SHP77 (cell line): ENCODE results near the gene NINL.
"Not testable (repeated sequence)": the region's sequence is repeated elsewhere in the genome, so short reads cannot be mapped to it uniquely, and the experiment has no call there.

ENCODE experiments used
- DNase-seq, 2 experiments: peaks; one replicate each; lab custom pipeline; 2025; lab: John Stamatoyannopoulos, UW

The NINL gene

GRCh38 chr20:25592135-25592852 is 7.0 kb upstream of the NINL start:
- DNase-seq: no peak

GRCh38 chr20:25590778-25591177 is 5.4 kb upstream of the NINL start:
- DNase-seq: not testable (repeated sequence)

GRCh38 chr20:25588491-25588890 is 3.2 kb upstream of the NINL start:
- DNase-seq: no peak

DNA sequence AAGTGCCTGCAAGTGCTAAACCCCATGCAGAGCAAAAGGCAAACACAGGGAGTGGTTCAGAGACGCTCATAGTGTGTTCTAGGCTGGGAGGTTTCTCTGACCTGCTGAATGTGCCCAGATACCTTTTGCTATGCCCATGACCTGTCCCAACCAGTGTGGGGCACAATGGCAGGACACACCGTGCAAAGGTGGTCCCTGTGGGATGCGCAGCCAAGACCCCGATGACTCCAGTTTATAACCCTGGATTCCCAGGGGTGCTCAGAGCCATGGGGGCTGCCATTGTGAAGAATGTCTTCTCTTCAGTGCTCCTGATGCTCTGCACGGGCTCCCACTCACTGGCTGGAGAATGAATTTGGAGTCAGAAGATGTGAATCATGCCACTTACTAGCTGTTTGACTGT is 2.2 kb upstream of the NINL start:
- no peak for DNase-seq

- no peak for DNase-seq
Measured at GRCh38 chr20:25586877-25587276, 1.5 kb upstream of the NINL start.

- not testable (repeated sequence) for DNase-seq
Measured at GRCh38 chr20:25583607-25584006, 1.7 kb downstream of the NINL start.

DNA sequence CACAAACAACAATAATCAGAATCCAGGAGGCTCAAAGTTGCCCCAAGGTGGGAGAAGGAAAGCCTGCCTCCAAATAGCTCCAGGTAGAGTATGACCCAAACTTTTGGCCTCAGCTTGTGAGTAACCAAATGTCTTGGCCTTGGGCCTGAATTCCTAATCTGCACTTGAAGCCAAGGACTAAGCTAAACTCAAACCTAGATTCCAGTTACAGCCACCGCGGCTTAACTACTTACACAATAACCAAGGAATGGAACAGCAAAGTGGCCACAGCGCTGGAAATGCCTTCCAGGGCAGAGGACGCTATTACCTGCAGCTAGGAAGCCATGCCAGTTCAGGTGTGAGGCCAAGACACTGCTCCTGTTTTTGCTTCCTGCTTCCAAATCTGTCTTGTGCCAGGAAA is 4.6 kb downstream of the NINL start:
- no peak for DNase-seq

- DNase-seq: no peak
Measured at GRCh38 chr20:25579081-25579770, 6.1 kb downstream of the NINL start.

- DNase-seq: no peak
Measured at GRCh38 chr20:25576783-25577530, 8.4 kb downstream of the NINL start.

DNA sequence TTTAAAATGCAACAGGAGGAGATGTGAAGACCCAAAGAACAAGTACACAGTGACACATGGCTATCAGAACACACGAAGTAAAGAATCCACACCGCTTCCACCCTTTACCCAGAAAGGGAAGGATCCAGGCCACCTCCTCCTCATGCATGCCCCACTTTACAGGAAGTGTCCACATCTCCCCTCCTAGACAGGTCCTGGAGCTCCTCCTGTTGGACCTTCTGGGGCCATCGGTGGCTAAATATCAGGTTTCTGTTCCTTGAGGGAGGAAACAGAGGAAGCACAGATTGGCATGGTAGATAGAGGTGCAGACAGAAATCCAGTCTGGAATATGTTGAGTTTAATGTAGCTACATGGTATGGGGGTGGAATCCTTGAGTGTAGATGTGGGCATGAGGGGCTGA is 10.9 kb downstream of the NINL start:
- no peak for DNase-seq

DNA sequence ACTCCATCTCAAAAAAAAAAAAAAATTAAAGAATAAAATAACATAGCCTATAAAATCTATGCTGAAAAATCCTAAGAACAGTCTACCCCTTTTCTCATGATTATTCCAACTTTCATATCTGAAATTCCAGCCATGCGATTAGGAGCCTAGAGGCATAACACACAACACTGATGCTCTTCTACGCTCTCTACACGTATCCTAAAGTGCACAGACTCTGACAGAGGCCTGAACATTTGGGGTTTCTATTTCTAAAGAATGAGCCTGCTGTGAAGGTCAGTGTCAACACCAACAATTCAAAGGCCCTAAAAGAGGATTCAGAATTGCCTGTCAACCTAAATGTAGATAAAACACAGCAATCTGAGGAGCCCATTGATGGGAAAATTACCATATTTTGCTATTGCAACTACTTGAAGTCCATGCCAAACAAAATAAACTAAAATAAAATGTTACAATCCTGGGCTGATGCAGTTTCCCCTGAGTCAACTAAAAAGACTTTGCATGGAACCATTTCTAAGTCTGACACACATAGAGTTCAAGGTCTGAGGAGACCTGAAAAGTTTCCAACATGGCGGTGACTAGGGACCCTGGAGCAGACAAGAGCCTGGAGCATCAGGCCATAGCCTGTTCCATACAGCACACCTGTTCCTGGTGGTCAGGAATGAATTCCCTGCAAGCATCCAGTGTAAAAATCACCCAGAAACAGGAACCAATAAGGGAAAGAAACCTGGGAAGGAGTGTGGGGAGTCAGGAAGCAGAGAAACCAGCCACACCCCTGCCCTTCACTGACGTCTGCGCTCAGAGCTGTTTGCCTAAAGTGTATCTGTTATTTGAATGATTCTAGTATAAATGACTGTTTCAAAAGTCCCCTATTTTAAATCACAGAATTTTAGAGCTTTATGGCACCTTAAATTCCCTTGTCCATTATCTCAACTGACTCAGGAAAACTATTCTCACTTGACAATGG is 11.8 kb downstream of the NINL start:
- DNase-seq: no peak

- peak; percentile 33 to 55 for DNase-seq
Measured at GRCh38 chr20:25571817-25572216, 13.5 kb downstream of the NINL start.

DNA sequence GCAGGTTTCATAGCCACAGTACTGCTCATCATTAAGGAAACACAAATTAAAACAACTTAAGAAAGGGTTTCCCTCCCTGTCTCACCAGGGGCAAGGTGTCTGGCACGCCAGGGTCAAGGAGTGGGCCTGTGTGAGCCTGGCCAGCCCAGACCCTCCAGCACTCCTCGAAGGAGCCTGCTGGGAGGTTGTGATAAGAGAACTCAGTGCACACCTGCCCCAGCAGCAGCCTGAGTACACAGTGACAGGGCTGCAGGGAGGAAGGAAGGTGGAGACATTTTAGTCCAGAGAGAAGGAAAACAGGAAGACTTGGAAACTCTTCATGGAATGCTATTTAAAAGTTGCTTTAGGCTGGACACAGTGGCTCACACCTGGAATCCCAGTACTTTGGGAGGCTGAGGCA is 14.1 kb downstream of the NINL start:
- no peak for DNase-seq

DNA sequence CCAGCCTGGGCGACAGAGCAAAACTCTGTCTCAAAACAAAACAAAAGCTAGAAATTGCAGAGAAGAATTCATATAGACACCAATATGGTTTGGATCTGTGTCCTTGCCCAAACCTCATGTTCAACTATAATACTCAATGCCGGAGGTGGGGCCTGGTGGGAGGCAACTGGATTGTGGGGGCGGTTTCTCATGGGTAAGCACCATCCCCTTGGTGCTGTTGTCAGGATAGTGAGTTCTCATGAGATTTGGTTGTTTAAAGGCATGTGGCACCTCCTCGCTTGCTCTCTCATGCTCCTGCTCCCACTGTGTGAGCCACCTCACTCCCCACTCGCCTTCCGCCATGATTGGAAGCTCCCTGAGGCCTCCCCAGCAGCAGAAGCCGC is 15.2 kb downstream of the NINL start:
- no peak for DNase-seq

DNA sequence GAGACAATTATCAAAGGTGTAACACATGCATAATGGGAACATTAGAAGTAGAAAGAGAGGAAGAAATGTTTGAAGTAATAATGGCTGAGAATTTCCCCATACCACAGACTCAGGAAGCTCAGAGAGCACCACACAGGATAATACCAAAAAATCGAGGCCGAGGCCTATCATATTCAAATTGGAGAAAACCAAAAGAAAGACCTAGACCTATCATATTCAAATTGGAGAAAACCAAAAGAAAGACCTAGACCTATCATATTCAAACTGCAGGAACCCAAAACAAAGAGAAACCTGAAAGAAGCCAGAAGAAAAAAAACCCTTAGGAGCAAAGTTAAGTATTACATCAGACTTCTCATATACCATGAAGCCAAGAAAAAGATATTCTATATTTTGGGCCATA is 18.0 kb downstream of the NINL start:
- no peak for DNase-seq

DNA sequence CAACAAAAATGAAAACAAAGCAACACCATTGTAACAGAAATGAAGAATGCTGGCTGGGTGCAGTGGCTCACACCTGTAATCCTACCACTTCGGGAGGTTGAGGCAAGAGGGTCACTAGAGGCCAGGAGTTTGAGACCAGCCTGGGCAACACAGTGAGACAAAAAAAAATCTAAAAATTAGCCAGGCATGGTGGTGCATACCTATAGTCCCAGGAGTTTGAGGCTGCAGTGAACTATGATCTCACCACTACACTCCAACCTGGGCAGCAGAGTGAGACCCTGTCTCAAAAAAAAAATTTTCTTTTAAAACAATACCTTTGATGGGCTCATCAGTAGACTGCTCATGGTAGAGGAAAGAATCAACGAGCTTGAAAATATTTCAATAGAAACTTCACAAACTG is 18.5 kb downstream of the NINL start:
- DNase-seq: no peak

GRCh38 chr20:25565578-25566157 is 19.7 kb downstream of the NINL start:
- DNase-seq: no peak

- no peak for DNase-seq
Measured at GRCh38 chr20:25563876-25564275, 21.5 kb downstream of the NINL start.

DNA sequence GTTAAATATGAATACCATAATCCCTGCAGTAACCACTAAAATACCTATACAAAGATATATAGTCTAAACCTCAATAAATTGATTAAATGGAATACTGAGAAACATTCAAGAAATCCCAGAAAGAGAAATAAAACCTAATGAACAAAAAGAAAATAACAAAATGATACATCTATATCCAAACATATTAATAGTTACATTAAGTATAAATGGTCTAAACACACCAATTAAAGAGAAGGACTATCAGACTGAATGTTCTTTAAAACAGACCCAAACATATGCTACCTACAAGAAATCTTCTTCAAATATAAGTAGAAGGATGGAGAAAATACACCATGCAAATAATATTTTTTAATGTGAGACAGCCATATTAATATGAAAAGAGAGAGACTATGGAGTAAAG is 22.0 kb downstream of the NINL start:
- DNase-seq: no peak

DNA sequence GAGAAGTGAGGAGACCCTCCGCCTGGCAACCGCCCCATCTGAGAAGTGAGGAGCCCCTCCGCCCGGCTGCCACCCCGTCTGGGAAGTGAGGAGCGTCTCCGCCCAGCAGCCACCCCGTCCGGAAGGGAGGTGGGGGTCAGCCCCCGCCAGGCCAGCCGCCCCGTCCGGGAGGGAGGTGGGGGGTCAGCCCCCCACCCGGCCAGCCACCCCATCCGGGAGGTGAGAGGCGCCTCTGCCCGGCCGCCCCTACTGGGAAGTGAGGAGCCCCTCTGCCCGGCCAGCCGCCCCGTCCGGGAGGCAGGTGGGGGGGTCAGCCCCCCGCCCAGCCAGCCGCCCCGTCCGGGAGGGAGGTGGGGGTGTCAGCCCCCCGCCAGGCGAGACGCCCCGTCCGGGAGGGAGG is 23.6 kb downstream of the NINL start:
- not testable (repeated sequence) for DNase-seq

GRCh38 chr20:25553819-25554296 is 31.5 kb downstream of the NINL start:
- peak; percentile 58 to 69 for DNase-seq
